Lung (tissue), 12 donors: Measurements from ENCODE around the gene P2RY6. TPM values are rescaled to one million over a fixed set of nuclear protein-coding genes. Genes with fewer than 3 reads are reported as not detected.

Source experiments
- ATAC-seq: fragments of 200-7000 bp; cut with Tn5 transposase; one replicate; pipeline ENCODE4 v1.9.1; 2020; ENCODE audit warnings: moderate number of reproducible peaks; ENCODE audit not compliant: insufficient read depth, low FRiP score
- DNase-seq, 3 donors: peaks; one replicate each; pipeline ENCODE4 v3.0.0-alpha.2; 2013 to 2017
- H3K27ac ChIP-seq, 2 donors: one replicate each; pipeline ENCODE4 v1.5.1; 2013; ENCODE audit warnings: mild to moderate bottlenecking in 2 of 2, moderate library complexity in 2 of 2, control low read depth in 1 of 2, inconsistent platforms in 1 of 2, low read depth in 1 of 2, low read length in 1 of 2
- H3K27me3 ChIP-seq, 3 donors: one replicate each; pipeline ENCODE4 v1.5.1; 2013; ENCODE audit warnings: low read length in 2 of 3; ENCODE audit not compliant: control insufficient read depth in 3 of 3, insufficient read depth in 3 of 3
- H3K36me3 ChIP-seq, 4 donors: one replicate each; pipeline ENCODE4 v1.5.1; 2013; ENCODE audit warnings: low read length in 4 of 4, mild to moderate bottlenecking in 1 of 4, moderate library complexity in 1 of 4; ENCODE audit not compliant: control insufficient read depth in 4 of 4, insufficient read depth in 4 of 4
- H3K4me1 ChIP-seq, 5 donors: one replicate each; pipeline ENCODE4 v1.5.1; 2013; ENCODE audit warnings: low read length in 5 of 5, mild to moderate bottlenecking in 2 of 5, moderate library complexity in 1 of 5; ENCODE audit not compliant: control insufficient read depth in 5 of 5, insufficient read depth in 5 of 5
- H3K4me3 ChIP-seq: one replicate; pipeline ENCODE4 v1.5.1; 2013; ENCODE audit warnings: mild to moderate bottlenecking, control low read depth, moderate library complexity
- H3K9ac ChIP-seq, 2 donors: one replicate each; pipeline ENCODE4 v1.5.1; 2013; ENCODE audit warnings: low read length in 2 of 2, control low read depth in 1 of 2; ENCODE audit not compliant: insufficient read depth in 1 of 2
- H3K9me3 ChIP-seq, 4 donors: one replicate each; pipeline ENCODE4 v1.5.1; 2013; ENCODE audit warnings: low read length in 3 of 4, mild to moderate bottlenecking in 1 of 4, moderate library complexity in 1 of 4; ENCODE audit not compliant: control insufficient read depth in 4 of 4, insufficient read depth in 3 of 4
- CTCF ChIP-seq: IDR thresholded peaks from 2 replicates; pipeline ENCODE4 v1.5.1; 2012; ENCODE audit warnings: mild to moderate bottlenecking; ENCODE audit errors: control extremely low read depth, extremely low read depth
- WGBS, 2 donors: extraction: QIAGEN DNeasy Blood & Tissue Kit; methylation state at CpG; one replicate each; pipeline ENCODE4 v1.1.7; 2013; 5-methylcytosine and 5-hydroxymethylcytosine counted together
- polyA plus RNA-seq, 2 donors: library from polyadenylated mRNA; stranded (reverse); fragments of 200-250 nt; gene quantifications; one replicate each; pipeline ENCODE4 v1.2.1, GENCODE V29; 2013
- total RNA-seq, 2 donors: library from RNA; depleted of rRNA in 1 of 2; stranded (reverse); fragments of >200 nt in 1 of 2; gene quantifications; one replicate each; pipeline ENCODE4 v1.2.1, GENCODE V29; 2014 to 2021
- donor health status: control.
- donor health status: control.
- donor health status: Bipolar disorder and iron deficiency.
- donor health status: healthy.
- donor health status: DM: yes; HTN: yes; CAD: no.

The P2RY6 gene
- total and polyA plus RNA-seq, 4 donors = 3.0 to 13.0 (median 3.6) TPM

- H3K27me3 ChIP-seq = no peaks in the 10 kb centered on the region
- no peak for TF ChIP-seq CTCF
- DNase-seq = no peak
- WGBS, 2 donors = 83 to 94% methylated on average over 3 of the region's 3 CpGs
- H3K27ac ChIP-seq = no peak overlapping the region
- no peak overlapping the region for H3K9ac ChIP-seq
- no peaks in the 10 kb centered on the region for H3K9me3 ChIP-seq
- no peak overlapping the region for H3K4me3 ChIP-seq
- no peak for ATAC-seq
- H3K36me3 ChIP-seq = no peaks in the 10 kb centered on the region
- H3K4me1 ChIP-seq = peaks cover 0 to 14% (median 0%) of the 10 kb centered on the region in 5 donors
Observed at GRCh38 chr11:73291196-73291595, 19.1 kb downstream of the P2RY6 start.

GRCh38 chr11:73291781-73292524 is 19.8 kb downstream of the P2RY6 start:
- DNase-seq (no peak), ATAC-seq (no peak)
- H3K27me3 ChIP-seq = no peaks in the 10 kb centered on the region
- 83 to 84% methylated on average over 12 of the region's 12 CpGs for WGBS, 2 donors
- no peak overlapping the region for H3K4me3 ChIP-seq
- no peak overlapping the region for H3K9ac ChIP-seq
- H3K36me3 ChIP-seq = no peaks in the 10 kb centered on the region
- no peak overlapping the region for H3K27ac ChIP-seq
- no peak for TF ChIP-seq CTCF
- H3K4me1 ChIP-seq = peaks cover 0 to 14% (median 0%) of the 10 kb centered on the region in 5 donors
- H3K9me3 ChIP-seq = no peaks in the 10 kb centered on the region

GRCh38 chr11:73292525-73292894 is 20.4 kb downstream of the P2RY6 start:
- Histone ChIP-seq H3K4me1 (peaks cover 0 to 14% (median 0%) of the 10 kb centered on the region in 5 donors), H3K36me3 (no peaks in the 10 kb centered on the region), H3K9ac (no peak overlapping the region), H3K27me3 (no peaks in the 10 kb centered on the region), H3K27ac (no peak overlapping the region), H3K9me3 (no peaks in the 10 kb centered on the region), H3K4me3 (no peak overlapping the region)
- no peak for TF ChIP-seq CTCF
- DNase-seq = peak in 2 of 3 donors; percentile 36 to 53
- 45 to 48% methylated on average over 5 of the region's 5 CpGs for WGBS, 2 donors
- ATAC-seq = no peak
